Thyroid gland (tissue), 4 donors: ENCODE data around the gene ZNF335. TPM values are rescaled to one million over a fixed set of nuclear protein-coding genes. Genes with fewer than 3 reads are reported as not detected.

Source experiments
- DNase-seq, 2 donors: peaks; one replicate each; pipeline ENCODE4 v3.0.0-alpha.2; 2019
- H3K27ac ChIP-seq, 3 donors: fragments of 200-600 bp; sonication (generic); 1 replicate in 2 of 3; 2 replicates in 1 of 3; pipeline ENCODE4 v1.5.1; 2016 to 2019; ENCODE audit warnings: mild to moderate bottlenecking in 1 of 3, moderate library complexity in 1 of 3
- H3K27me3 ChIP-seq: fragments of 200-600 bp; sonication (generic); one replicate; pipeline ENCODE4 v1.5.1; 2019
- H3K36me3 ChIP-seq, 2 donors: fragments of 200-600 bp; sonication (generic); one replicate each; pipeline ENCODE4 v1.5.1; 2016 to 2019
- H3K4me1 ChIP-seq, 2 donors: fragments of 200-600 bp; sonication (generic); one replicate each; pipeline ENCODE4 v1.5.1; 2017 to 2019
- H3K4me3 ChIP-seq, 3 donors: fragments of 200-600 bp; sonication (generic); replicated peaks in 1 of 3; 1 replicate in 2 of 3; 2 replicates in 1 of 3; pipeline ENCODE4 v1.5.1; 2016; ENCODE audit warnings: mild to moderate bottlenecking in 1 of 3
- H3K9me3 ChIP-seq: fragments of 200-600 bp; sonication (generic); one replicate; pipeline ENCODE4 v1.5.1; 2017
- CTCF ChIP-seq, 6 experiments: fragments of 200-600 bp in 3 of 6; fragments of 450-650 bp in 3 of 6; sonication (generic) in 3 of 6; IDR thresholded peaks; one replicate each; pipeline ENCODE4 v1.5.1; 2016 to 2019; ENCODE audit warnings: antibody characterized with exemption in 6 of 6, mild to moderate bottlenecking in 2 of 6, inconsistent platforms in 1 of 6, moderate library complexity in 1 of 6
- POLR2A ChIP-seq, 2 donors: fragments of 450-650 bp; IDR thresholded peaks; one replicate each; pipeline ENCODE4 v1.6.1; 2017; ENCODE audit warnings: antibody characterized with exemption in 2 of 2, mild to moderate bottlenecking in 2 of 2, moderate library complexity in 1 of 2
- WGBS, 2 donors: methylation state at CpG; one replicate each; pipeline ENCODE4 v1.1.5; 2017; 5-methylcytosine and 5-hydroxymethylcytosine counted together
- intact Hi-C: fragments of 100-400 bp; cut with DNase I; formaldehyde crosslinking; loops from one replicate; pipeline ENCODE4 v1.15.1; 2023
- total RNA-seq, 4 donors: library from RNA; depleted of rRNA; stranded (reverse); fragments of >200 nt; gene quantifications; one replicate each; pipeline ENCODE4 v1.2.3, GENCODE V29; 2016

ZNF335 gene
- total RNA-seq, 4 donors from 2014 or later, result 18.1 to 31.6 (median 25.6) TPM

- Histone ChIP-seq H3K4me1 (peaks cover 5 to 7% of the 10 kb centered on the region in 2 donors), H3K27me3 (no peaks in the 10 kb centered on the region), H3K9me3 (no peaks in the 10 kb centered on the region), H3K27ac (peak overlapping the region; percentile 100), H3K4me3 (peak overlapping the region; percentile 91 to 96 (median 91)), H3K36me3 (peaks cover 22 to 25% of the 10 kb centered on the region in 2 donors)
- TF ChIP-seq POLR2A (IDR thresholded peaks at IDR 0.05), result no peak
- no peak for TF ChIP-seq CTCF (IDR thresholded peaks at IDR 0.05)
- 22 to 36% methylated on average over 34 of the region's 34 CpGs for WGBS, 2 donors
- intact Hi-C loops, result no loop called here
- peak; percentile 65 to 72 for DNase-seq
These were observed 1.2 kb downstream of the ZNF335 start for GRCh38 chr20:45970646-45971424.

- DNase-seq, result no peak
- TF ChIP-seq POLR2A (IDR thresholded peaks at IDR 0.05) (no peak), CTCF (IDR thresholded peaks at IDR 0.05) (peak in 4 of 6 experiments; percentile 17 to 49 (median 34))
- WGBS, 2 donors, result 53 to 55% methylated on average over 6 of the region's 6 CpGs
- peak overlapping the region in 2 of 3 donors; percentile 100 for H3K27ac ChIP-seq
- peaks cover 31 to 34% of the 10 kb centered on the region in 2 donors for H3K36me3 ChIP-seq
- H3K27me3 ChIP-seq, result no peaks in the 10 kb centered on the region
- H3K4me3 ChIP-seq, result no peak overlapping the region
- no peaks in the 10 kb centered on the region for H3K9me3 ChIP-seq
- intact Hi-C loops, result no loop called here
- peaks cover 5 to 7% of the 10 kb centered on the region in 2 donors for H3K4me1 ChIP-seq
These were observed 2.0 kb downstream of the ZNF335 start for GRCh38 chr20:45969712-45970634.

GRCh38 chr20:45968801-45969711 lies 2.9 kb downstream of the ZNF335 start:
- Histone ChIP-seq H3K4me1 (peaks cover 5 to 7% of the 10 kb centered on the region in 2 donors), H3K4me3 (no peak overlapping the region), H3K36me3 (peaks cover 36 to 40% of the 10 kb centered on the region in 2 donors), H3K9me3 (no peaks in the 10 kb centered on the region), H3K27me3 (no peaks in the 10 kb centered on the region), H3K27ac (no peak overlapping the region)
- no peak for DNase-seq
- intact Hi-C loops, result no loop called here
- no peak for TF ChIP-seq CTCF (IDR thresholded peaks at IDR 0.05)
- no peak for TF ChIP-seq POLR2A (IDR thresholded peaks at IDR 0.05)
- WGBS, 2 donors, result 81 to 90% methylated on average over 11 of the region's 14 CpGs

GRCh38 chr20:45968081-45968671 lies 3.8 kb downstream of the ZNF335 start:
- Histone ChIP-seq H3K4me3 (no peak overlapping the region), H3K36me3 (peaks cover 45 to 49% of the 10 kb centered on the region in 2 donors), H3K27me3 (no peaks in the 10 kb centered on the region), H3K4me1 (peaks cover 5 to 7% of the 10 kb centered on the region in 2 donors), H3K27ac (no peak overlapping the region), H3K9me3 (no peaks in the 10 kb centered on the region)
- DNase-seq, result no peak
- 94 to 97% methylated on average over 6 to 10 of the region's 10 CpGs for WGBS, 2 donors
- intact Hi-C loops, result no loop called here
- TF ChIP-seq CTCF (IDR thresholded peaks at IDR 0.05) (no peak), POLR2A (IDR thresholded peaks at IDR 0.05) (no peak)
